RWPE2 (cell line): Measurements from ENCODE around the gene TECRL.

ENCODE experiments used
- ATAC-seq: fragments of 200-7000 bp; cut with Tn5 transposase; 3 replicates; pipeline ENCODE4 v1.9.1; 2021; ENCODE audit warnings: low read depth
- DNase-seq: peaks from one replicate; pipeline ENCODE4 v3.0.0-alpha.2; 2020; ENCODE audit warnings: low spot score
- H3K27ac ChIP-seq: fragments of 450-650 bp; 2 replicates; pipeline ENCODE4 v1.5.1; 2017; ENCODE audit warnings: mild to moderate bottlenecking; ENCODE audit not compliant: poor library complexity, severe bottlenecking
- H3K27me3 ChIP-seq: fragments of 250-450 bp; sonication (Bioruptor Pico); 2 replicates; pipeline ENCODE4 v1.5.1; 2021; ENCODE audit warnings: mild to moderate bottlenecking, moderate library complexity; ENCODE audit not compliant: insufficient read depth, poor library complexity, severe bottlenecking
- H3K36me3 ChIP-seq: fragments of 250-450 bp; sonication (Bioruptor Pico); 2 replicates; pipeline ENCODE4 v1.5.1; 2020; ENCODE audit warnings: low read depth, mild to moderate bottlenecking, moderate library complexity
- H3K4me1 ChIP-seq: fragments of 250-450 bp; sonication (Bioruptor Pico); 2 replicates; pipeline ENCODE4 v1.5.1; 2021; ENCODE audit warnings: mild to moderate bottlenecking, moderate library complexity; ENCODE audit not compliant: insufficient read depth, poor library complexity, severe bottlenecking
- H3K4me3 ChIP-seq: fragments of 250-450 bp; sonication (Bioruptor Pico); 2 replicates; pipeline ENCODE4 v1.5.1; 2021; ENCODE audit warnings: mild to moderate bottlenecking, moderate library complexity; ENCODE audit not compliant: severe bottlenecking
- H3K9me3 ChIP-seq: fragments of 250-450 bp; sonication (Bioruptor Pico); 2 replicates; pipeline ENCODE4 v1.5.1; 2021; ENCODE audit warnings: mild to moderate bottlenecking, moderate library complexity; ENCODE audit not compliant: severe bottlenecking
- TF ChIP-seq, protein P1 (sequence below): fragments of 450-650 bp; IDR thresholded peaks from one replicate; pipeline ENCODE4 v1.5.1; 2017; ENCODE audit warnings: mild to moderate bottlenecking, moderate library complexity; ENCODE audit not compliant: poor library complexity, severe bottlenecking

Gene TECRL

DNA sequence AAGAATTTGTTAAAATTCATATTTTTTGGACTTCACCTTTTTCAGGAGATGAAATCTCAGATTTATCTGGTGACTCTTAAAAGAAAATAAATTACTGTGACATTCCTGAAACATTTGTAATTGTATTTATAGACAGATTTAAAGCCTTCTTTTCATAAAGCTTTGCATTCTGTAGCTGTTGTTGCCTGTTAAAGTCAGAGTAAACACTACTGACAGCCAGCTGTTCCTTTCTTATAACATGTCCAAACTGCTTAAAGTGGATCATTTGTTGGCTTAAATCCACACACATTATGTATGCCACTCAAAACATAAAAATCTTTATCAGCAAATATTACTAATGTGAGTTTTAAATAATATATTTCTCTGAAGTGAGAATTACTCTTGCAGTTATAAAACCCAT lies 157.5 kb downstream of the TECRL start:
- Histone ChIP-seq H3K9me3 (no peaks in the 10 kb centered on the region), H3K27ac (no peak overlapping the region), H3K4me1 (no peaks in the 10 kb centered on the region), H3K36me3 (no peaks in the 10 kb centered on the region), H3K27me3 (no peaks in the 10 kb centered on the region), H3K4me3 (no peak overlapping the region)
- DNase-seq (no peak), ATAC-seq (no peak)
- TF ChIP-seq, protein P1, sequence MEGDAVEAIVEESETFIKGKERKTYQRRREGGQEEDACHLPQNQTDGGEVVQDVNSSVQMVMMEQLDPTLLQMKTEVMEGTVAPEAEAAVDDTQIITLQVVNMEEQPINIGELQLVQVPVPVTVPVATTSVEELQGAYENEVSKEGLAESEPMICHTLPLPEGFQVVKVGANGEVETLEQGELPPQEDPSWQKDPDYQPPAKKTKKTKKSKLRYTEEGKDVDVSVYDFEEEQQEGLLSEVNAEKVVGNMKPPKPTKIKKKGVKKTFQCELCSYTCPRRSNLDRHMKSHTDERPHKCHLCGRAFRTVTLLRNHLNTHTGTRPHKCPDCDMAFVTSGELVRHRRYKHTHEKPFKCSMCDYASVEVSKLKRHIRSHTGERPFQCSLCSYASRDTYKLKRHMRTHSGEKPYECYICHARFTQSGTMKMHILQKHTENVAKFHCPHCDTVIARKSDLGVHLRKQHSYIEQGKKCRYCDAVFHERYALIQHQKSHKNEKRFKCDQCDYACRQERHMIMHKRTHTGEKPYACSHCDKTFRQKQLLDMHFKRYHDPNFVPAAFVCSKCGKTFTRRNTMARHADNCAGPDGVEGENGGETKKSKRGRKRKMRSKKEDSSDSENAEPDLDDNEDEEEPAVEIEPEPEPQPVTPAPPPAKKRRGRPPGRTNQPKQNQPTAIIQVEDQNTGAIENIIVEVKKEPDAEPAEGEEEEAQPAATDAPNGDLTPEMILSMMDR, result no peak

DNA sequence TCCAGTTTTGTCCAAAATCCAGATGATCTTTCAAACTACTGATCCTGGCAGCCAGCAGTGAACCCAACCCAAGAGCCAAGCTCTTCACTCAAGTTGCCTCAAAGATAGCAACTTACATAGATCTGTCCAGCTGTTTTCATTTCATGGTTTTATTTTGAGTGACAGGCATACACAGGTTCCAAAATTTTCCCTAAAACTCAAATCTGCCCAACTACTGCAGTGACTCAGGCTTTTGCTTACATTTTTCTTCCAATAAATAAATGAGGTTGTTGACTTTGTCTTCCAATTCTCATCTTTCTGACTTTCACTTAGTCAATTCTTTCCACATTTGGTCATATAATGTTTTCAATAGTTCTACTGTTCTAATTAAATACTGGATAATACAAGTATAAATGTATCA lies 158.8 kb downstream of the TECRL start:
- Histone ChIP-seq H3K36me3 (no peaks in the 10 kb centered on the region), H3K4me1 (no peaks in the 10 kb centered on the region), H3K27me3 (no peaks in the 10 kb centered on the region), H3K27ac (no peak overlapping the region), H3K9me3 (no peaks in the 10 kb centered on the region), H3K4me3 (no peak overlapping the region)
- DNase-seq (no peak), ATAC-seq (no peak)
- TF ChIP-seq, protein P1, result no peak

DNA sequence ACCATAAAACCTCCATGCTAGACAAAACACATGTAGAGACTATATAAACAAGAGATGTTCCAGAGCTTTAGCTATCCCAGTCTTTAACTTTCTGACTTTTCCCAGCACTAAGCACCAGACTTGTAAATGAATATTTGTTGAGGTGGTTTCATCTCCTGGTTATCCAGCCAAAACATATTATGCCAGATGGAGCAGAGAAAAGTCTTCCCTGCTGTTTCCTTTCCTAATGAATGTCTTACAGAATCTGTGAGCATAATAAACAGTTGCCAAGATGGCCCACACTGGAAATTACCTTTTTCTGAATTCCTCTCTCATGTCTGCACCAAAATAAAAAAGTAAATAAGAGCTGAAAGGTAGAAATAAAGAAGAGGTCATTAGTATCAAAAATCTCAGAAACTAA lies 159.2 kb downstream of the TECRL start:
- no peak for ATAC-seq
- DNase-seq, result no peak
- no peak overlapping the region for H3K27ac ChIP-seq

DNA sequence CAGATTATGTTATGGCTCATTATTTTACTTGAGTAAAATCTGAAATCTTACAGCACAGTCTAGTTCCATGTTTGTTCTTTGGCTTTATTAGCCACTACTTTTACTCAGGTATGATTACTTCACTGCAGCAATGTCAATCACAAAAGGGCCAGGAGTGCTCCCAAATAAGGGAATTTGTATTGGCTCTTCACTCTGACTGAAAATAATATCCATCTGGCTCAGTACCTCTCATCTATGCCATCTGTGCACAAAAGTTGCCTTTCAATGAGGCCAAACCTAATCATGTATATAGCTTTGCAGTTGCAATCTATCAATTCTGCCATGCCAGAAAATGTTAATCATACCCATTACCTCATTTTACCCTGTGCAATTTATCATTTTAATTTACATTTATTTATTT lies 161.1 kb downstream of the TECRL start:
- TF ChIP-seq, protein P1, result no peak
- H3K27me3 ChIP-seq, result no peaks in the 10 kb centered on the region
- H3K27ac ChIP-seq, result no peak overlapping the region
- DNase-seq (no peak), ATAC-seq (no peak)
- no peak overlapping the region for H3K4me3 ChIP-seq
- no peaks in the 10 kb centered on the region for H3K36me3 ChIP-seq
- no peaks in the 10 kb centered on the region for H3K4me1 ChIP-seq
- H3K9me3 ChIP-seq, result no peaks in the 10 kb centered on the region

More for the DNA sequence above, 159.2 kb downstream of the TECRL start:
- Histone ChIP-seq H3K4me1 (no peaks in the 10 kb centered on the region), H3K27me3 (no peaks in the 10 kb centered on the region), H3K9me3 (no peaks in the 10 kb centered on the region), H3K36me3 (no peaks in the 10 kb centered on the region), H3K4me3 (no peak overlapping the region)
- TF ChIP-seq, protein P1, result no peak

DNA sequence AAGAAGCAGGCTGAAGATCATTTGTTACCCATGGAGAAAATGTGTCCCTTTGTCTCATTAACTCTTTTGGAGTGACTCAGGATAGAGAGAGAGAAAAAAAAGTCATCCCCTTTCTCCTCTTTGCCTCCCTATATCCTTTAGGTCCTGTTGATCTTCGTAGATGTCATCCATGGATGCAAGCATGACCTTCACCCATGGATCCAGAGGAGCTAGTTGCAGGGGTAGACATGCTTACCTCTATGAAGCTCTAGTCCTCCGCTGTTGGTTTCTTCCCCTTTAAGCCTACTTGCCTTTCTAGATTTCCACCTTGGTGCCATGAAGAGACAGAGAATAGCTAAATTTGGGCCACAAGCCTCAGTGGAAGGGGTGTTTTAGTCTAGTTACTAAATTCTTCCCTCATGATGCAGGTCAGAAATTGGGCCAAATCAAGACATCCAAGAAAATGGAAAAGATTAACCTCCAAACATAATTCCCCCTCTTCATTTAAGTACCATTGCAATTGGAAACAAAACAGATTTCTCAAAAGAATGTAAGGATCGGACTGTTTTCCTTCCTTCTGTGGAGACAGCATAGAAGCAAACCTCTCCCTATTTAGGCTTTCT lies 178.4 kb downstream of the TECRL start:
- no peaks in the 10 kb centered on the region for H3K4me1 ChIP-seq
- H3K9me3 ChIP-seq, result peaks cover 12% of the 10 kb centered on the region
- H3K4me3 ChIP-seq, result no peak overlapping the region
- ATAC-seq (no peak), DNase-seq (no peak)
- no peaks in the 10 kb centered on the region for H3K27me3 ChIP-seq
- H3K36me3 ChIP-seq, result no peaks in the 10 kb centered on the region
- no peak overlapping the region for H3K27ac ChIP-seq
- TF ChIP-seq, protein P1, result no peak
